Testis (tissue), 2 donors: ENCODE measurements around the gene RBP5.

ENCODE experiments used
- POLR2A ChIP-seq: fragments of 450-650 bp; IDR thresholded peaks from one replicate; pipeline ENCODE4 v1.6.1; 2017; ENCODE audit warnings: antibody characterized with exemption, mild to moderate bottlenecking, moderate library complexity
- TF ChIP-seq, protein P1 (sequence below), 3 experiments: fragments of 450-650 bp in 2 of 3; fragments of 200-600 bp in 1 of 3; sonication (generic) in 1 of 3; IDR thresholded peaks; one replicate each; pipeline ENCODE4 v1.5.1; 2016 to 2019; ENCODE audit warnings: antibody characterized with exemption in 3 of 3, mild to moderate bottlenecking in 2 of 3, moderate library complexity in 1 of 3

DNA sequence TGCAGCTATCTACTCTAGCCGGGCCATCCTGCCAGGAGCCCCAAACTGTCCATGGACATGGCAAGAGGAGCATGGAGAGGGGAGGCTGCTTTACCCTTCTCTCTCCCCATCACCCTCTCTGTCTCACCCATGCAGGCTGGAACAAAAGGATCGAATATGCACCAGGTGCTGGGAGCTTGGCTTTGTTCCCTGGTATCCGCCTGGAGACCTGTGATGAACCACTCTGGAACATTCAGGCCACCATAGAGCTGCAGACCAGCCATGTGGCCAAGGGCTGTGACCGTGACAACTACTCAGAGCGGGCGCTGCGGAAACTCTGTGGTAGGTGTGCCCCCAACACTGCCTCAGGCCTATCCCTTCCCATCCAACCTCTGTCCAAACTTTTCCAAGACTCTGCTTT is 7.4 kb upstream of the RBP5 start:
- TF ChIP-seq POLR2A, result no peak
- TF ChIP-seq, protein P1, sequence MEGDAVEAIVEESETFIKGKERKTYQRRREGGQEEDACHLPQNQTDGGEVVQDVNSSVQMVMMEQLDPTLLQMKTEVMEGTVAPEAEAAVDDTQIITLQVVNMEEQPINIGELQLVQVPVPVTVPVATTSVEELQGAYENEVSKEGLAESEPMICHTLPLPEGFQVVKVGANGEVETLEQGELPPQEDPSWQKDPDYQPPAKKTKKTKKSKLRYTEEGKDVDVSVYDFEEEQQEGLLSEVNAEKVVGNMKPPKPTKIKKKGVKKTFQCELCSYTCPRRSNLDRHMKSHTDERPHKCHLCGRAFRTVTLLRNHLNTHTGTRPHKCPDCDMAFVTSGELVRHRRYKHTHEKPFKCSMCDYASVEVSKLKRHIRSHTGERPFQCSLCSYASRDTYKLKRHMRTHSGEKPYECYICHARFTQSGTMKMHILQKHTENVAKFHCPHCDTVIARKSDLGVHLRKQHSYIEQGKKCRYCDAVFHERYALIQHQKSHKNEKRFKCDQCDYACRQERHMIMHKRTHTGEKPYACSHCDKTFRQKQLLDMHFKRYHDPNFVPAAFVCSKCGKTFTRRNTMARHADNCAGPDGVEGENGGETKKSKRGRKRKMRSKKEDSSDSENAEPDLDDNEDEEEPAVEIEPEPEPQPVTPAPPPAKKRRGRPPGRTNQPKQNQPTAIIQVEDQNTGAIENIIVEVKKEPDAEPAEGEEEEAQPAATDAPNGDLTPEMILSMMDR (IDR thresholded peaks at IDR 0.05), result no peak
